Trophoblast cell (in vitro differentiated cells and primary cell): ENCODE data around the gene SLC27A2.

Experiments used
- DNase-seq, 2 donors: peaks; one replicate each; pipeline ENCODE4 v3.0.0-alpha.2; 2016
- H2AFZ ChIP-seq: 2 replicates; pipeline ENCODE4 v1.6.1; 2013; ENCODE audit warnings: low read length, moderate library complexity, mild to moderate bottlenecking; ENCODE audit not compliant: insufficient read depth, poor library complexity
- H2AK5ac ChIP-seq: 2 replicates; pipeline ENCODE4 v1.6.1; 2013; ENCODE audit warnings: mild to moderate bottlenecking, low read length
- H2BK120ac ChIP-seq: 2 replicates; pipeline ENCODE4 v1.6.1; 2013; ENCODE audit warnings: low read length, mild to moderate bottlenecking, moderate library complexity; ENCODE audit not compliant: insufficient read depth, poor library complexity
- H2BK12ac ChIP-seq: 2 replicates; pipeline ENCODE4 v1.6.1; 2013; ENCODE audit warnings: mild to moderate bottlenecking, low read length, moderate library complexity
- H2BK5ac ChIP-seq: 2 replicates; pipeline ENCODE4 v1.6.1; 2013; ENCODE audit warnings: low read length, low read depth, moderate library complexity, mild to moderate bottlenecking; ENCODE audit not compliant: poor library complexity
- H3K14ac ChIP-seq: 2 replicates; pipeline ENCODE4 v1.6.1; 2013; ENCODE audit warnings: mild to moderate bottlenecking, low read length
- H3K18ac ChIP-seq: 2 replicates; pipeline ENCODE4 v1.6.1; 2013; ENCODE audit warnings: mild to moderate bottlenecking, low read length
- H3K23ac ChIP-seq: 2 replicates; pipeline ENCODE4 v1.6.1; 2013; ENCODE audit warnings: low read length
- H3K27ac ChIP-seq: 2 replicates; pipeline ENCODE4 v1.5.1; 2013; ENCODE audit warnings: low read depth, mild to moderate bottlenecking, inconsistent platforms, low read length, moderate library complexity
- H3K27me3 ChIP-seq: 2 replicates; pipeline ENCODE4 v1.6.1; 2013; ENCODE audit warnings: inconsistent platforms, mild to moderate bottlenecking, low read length, moderate library complexity; ENCODE audit not compliant: insufficient read depth
- H3K36me3 ChIP-seq, 2 experiments: 1 replicate in 1 of 2; 2 replicates in 1 of 2; pipeline ENCODE4 v1.6.1; 2013; ENCODE audit warnings: low read length in 2 of 2, mild to moderate bottlenecking in 2 of 2, moderate library complexity in 1 of 2; ENCODE audit not compliant: insufficient read depth in 2 of 2, control insufficient read depth in 1 of 2
- H3K4ac ChIP-seq: 2 replicates; pipeline ENCODE4 v1.6.1; 2013; ENCODE audit warnings: low read depth, mild to moderate bottlenecking, low read length, moderate library complexity
- H3K4me1 ChIP-seq, 2 experiments: 1 replicate in 1 of 2; 2 replicates in 1 of 2; pipeline ENCODE4 v1.6.1; 2013; ENCODE audit warnings: low read length in 2 of 2, mild to moderate bottlenecking in 2 of 2, moderate library complexity in 1 of 2; ENCODE audit not compliant: insufficient read depth in 2 of 2, control insufficient read depth in 1 of 2
- H3K4me2 ChIP-seq: 2 replicates; pipeline ENCODE4 v1.6.1; 2013; ENCODE audit warnings: inconsistent platforms, mild to moderate bottlenecking, low read length, moderate library complexity
- H3K4me3 ChIP-seq: 2 replicates; pipeline ENCODE4 v1.5.1; 2013; ENCODE audit warnings: mild to moderate bottlenecking, low read depth, low read length, inconsistent platforms
- H3K79me1 ChIP-seq: one replicate; pipeline ENCODE4 v1.6.1; 2013; ENCODE audit warnings: low read length
- H3K79me2 ChIP-seq: 2 replicates; pipeline ENCODE4 v1.6.1; 2013; ENCODE audit warnings: low read length, mild to moderate bottlenecking; ENCODE audit not compliant: control insufficient read depth, insufficient read depth, poor library complexity
- H3K9ac ChIP-seq: 2 replicates; pipeline ENCODE4 v1.6.1; 2013; ENCODE audit warnings: mild to moderate bottlenecking, low read length
- H3K9me3 ChIP-seq: 2 replicates; pipeline ENCODE4 v1.6.1; 2013; ENCODE audit warnings: low read depth, mild to moderate bottlenecking, control low read depth, inconsistent platforms, low read length; ENCODE audit not compliant: insufficient read depth
- H4K12ac ChIP-seq: 2 replicates; pipeline ENCODE4 v1.6.1; 2013; ENCODE audit warnings: low read depth, mild to moderate bottlenecking, low read length, moderate library complexity
- H4K8ac ChIP-seq: 2 replicates; pipeline ENCODE4 v1.6.1; 2013; ENCODE audit warnings: low read depth, mild to moderate bottlenecking, low read length, moderate library complexity
- H4K91ac ChIP-seq: one replicate; pipeline ENCODE4 v1.6.1; 2013; ENCODE audit warnings: low read depth, mild to moderate bottlenecking, low read length, moderate library complexity
- WGBS: extraction: QIAGEN DNeasy Blood & Tissue Kit; methylation state at CpG from one replicate; pipeline ENCODE4 v1.1.7; 2013; ENCODE audit warnings: missing lambda C conversion rate; ENCODE audit not compliant: insufficient read length, insufficient coverage; ENCODE audit errors: extremely low coverage; 5-methylcytosine and 5-hydroxymethylcytosine counted together

SLC27A2 gene

DNA sequence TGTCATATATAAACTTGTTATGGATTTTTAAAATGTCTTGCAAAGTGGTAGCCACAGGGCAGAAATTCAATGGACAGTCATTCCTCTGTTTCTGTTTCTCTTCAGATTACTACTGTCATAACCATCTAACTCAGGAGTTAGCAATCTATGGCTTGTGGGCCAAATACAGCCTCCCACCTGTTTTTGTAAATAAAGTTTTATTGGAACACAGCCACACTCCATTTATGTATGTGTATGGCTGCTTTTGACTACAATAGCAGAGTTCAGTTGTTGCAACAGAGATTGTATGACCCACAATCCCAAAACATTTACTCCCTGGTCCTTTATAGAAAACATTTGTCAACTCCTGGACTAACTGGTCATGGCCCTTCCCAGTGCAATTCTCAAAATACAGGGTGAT is 20.0 kb downstream of the SLC27A2 start:
- H4K12ac ChIP-seq: no peak overlapping the region
- H3K23ac ChIP-seq: no peak overlapping the region
- H3K9me3 ChIP-seq: no peaks in the 10 kb centered on the region
- no peaks in the 10 kb centered on the region for H3K27me3 ChIP-seq
- no peak for DNase-seq
- H3K79me1 ChIP-seq: no peaks in the 10 kb centered on the region
- no peak overlapping the region for H3K4ac ChIP-seq
- no peak overlapping the region for H3K4me2 ChIP-seq
- no peaks in the 10 kb centered on the region for H3K4me1 ChIP-seq
- H3K18ac ChIP-seq: no peak overlapping the region
- H2AFZ ChIP-seq: no peak overlapping the region
- no peak overlapping the region for H4K8ac ChIP-seq
- H3K14ac ChIP-seq: no peak overlapping the region
- no peak overlapping the region for H4K91ac ChIP-seq
- no peak overlapping the region for H3K4me3 ChIP-seq
- H2BK5ac ChIP-seq: no peak overlapping the region
- no peak overlapping the region for H2AK5ac ChIP-seq
- no peaks in the 10 kb centered on the region for H3K79me2 ChIP-seq
- no peak overlapping the region for H3K27ac ChIP-seq
- no peaks in the 10 kb centered on the region for H3K36me3 ChIP-seq
- no peak overlapping the region for H2BK12ac ChIP-seq
- H3K9ac ChIP-seq: no peak overlapping the region
- H2BK120ac ChIP-seq: no peak overlapping the region

DNA sequence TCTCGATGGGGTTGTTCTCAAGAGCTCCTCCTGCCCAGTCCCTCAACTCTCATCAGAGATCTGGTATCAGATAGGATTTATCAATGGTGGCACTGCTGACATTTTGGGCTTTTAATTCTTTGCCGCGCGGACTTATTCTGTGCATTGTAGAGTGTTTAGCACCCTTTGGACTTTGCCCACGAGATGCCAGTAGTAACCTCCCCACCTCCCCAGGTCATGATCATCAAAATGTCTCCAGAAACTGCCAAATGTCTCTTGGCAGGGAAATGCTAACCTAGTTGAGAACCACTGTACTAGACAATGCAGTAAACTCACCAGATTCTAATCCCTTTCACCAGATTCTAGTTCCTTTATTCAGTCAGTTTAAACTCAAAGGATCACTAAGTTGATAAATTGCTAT is 24.0 kb downstream of the SLC27A2 start:
- Histone ChIP-seq H3K79me2 (peaks cover 2% of the 10 kb centered on the region), H3K79me1 (peaks cover 8% of the 10 kb centered on the region), H3K27me3 (no peaks in the 10 kb centered on the region), H3K9ac (no peak overlapping the region), H4K12ac (no peak overlapping the region), H4K8ac (no peak overlapping the region), H3K36me3 (no peaks in the 10 kb centered on the region), H3K4me2 (no peak overlapping the region), H2BK12ac (no peak overlapping the region), H3K9me3 (no peaks in the 10 kb centered on the region), H2AK5ac (no peak overlapping the region), H3K4me1 (peaks cover 12% of the 10 kb centered on the region in 2 experiments), H2BK120ac (no peak overlapping the region), H3K27ac (no peak overlapping the region), H3K14ac (no peak overlapping the region), H3K4ac (no peak overlapping the region), H2AFZ (no peak overlapping the region), H3K23ac (no peak overlapping the region), H4K91ac (no peak overlapping the region), H2BK5ac (no peak overlapping the region), H3K4me3 (no peak overlapping the region), H3K18ac (no peak overlapping the region)
- no peak for DNase-seq
- no CpG with 5 or more reads among the region's 5 CpGs for WGBS

DNA sequence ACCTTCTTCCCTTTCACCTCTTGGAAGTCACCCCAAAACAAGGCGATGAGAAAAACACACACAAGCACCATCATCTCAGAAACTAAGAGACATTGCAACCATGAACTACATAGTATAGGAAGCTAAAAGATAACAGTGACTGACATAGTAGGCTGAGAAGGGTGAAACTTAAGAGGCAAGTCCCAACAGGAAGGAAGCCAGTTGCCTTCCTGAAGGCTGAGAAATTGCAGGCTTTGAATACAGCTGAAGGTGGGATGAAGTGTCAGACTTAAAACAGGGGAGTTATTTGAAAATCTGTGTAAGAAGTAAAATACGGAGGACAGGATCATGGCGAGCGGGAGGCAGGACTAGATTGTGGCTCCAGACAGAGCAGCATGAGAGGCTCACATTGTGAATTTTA is 27.8 kb downstream of the SLC27A2 start:
- Histone ChIP-seq H3K79me1 (peaks cover 8% of the 10 kb centered on the region), H3K36me3 (no peaks in the 10 kb centered on the region), H4K91ac (peak overlapping the region; percentile 85), H3K14ac (no peak overlapping the region), H3K4me1 (peaks cover 13 to 14% of the 10 kb centered on the region in 2 experiments), H2BK120ac (peak overlapping the region; percentile 77), H2AK5ac (no peak overlapping the region), H3K27ac (peak overlapping the region; percentile 60), H3K4ac (no peak overlapping the region), H4K8ac (peak overlapping the region; percentile 65), H3K4me2 (no peak overlapping the region), H3K9ac (no peak overlapping the region), H2BK5ac (peak overlapping the region; percentile 82), H3K27me3 (no peaks in the 10 kb centered on the region), H3K4me3 (no peak overlapping the region), H3K18ac (no peak overlapping the region), H3K79me2 (peaks cover 2% of the 10 kb centered on the region), H2BK12ac (peak overlapping the region; percentile 56), H2AFZ (no peak overlapping the region), H4K12ac (no peak overlapping the region), H3K23ac (no peak overlapping the region), H3K9me3 (no peaks in the 10 kb centered on the region)
- WGBS: no CpG with 5 or more reads among the region's 4 CpGs
- DNase-seq: no peak

- peak overlapping the region; percentile 77 for H2BK120ac ChIP-seq
- no CpG with 5 or more reads among the region's 8 CpGs for WGBS
- H3K4me3 ChIP-seq: no peak overlapping the region
- no peaks in the 10 kb centered on the region for H3K36me3 ChIP-seq
- no peak overlapping the region for H4K12ac ChIP-seq
- peak overlapping the region; percentile 53 for H2AK5ac ChIP-seq
- no peaks in the 10 kb centered on the region for H3K9me3 ChIP-seq
- peaks cover 2% of the 10 kb centered on the region for H3K79me2 ChIP-seq
- no peak overlapping the region for H3K9ac ChIP-seq
- no peaks in the 10 kb centered on the region for H3K27me3 ChIP-seq
- peak overlapping the region; percentile 56 for H2BK12ac ChIP-seq
- H2BK5ac ChIP-seq: peak overlapping the region; percentile 82
- H3K18ac ChIP-seq: peak overlapping the region; percentile 48
- H3K23ac ChIP-seq: no peak overlapping the region
- peak overlapping the region; percentile 26 for H3K4me2 ChIP-seq
- peak overlapping the region; percentile 51 for H3K14ac ChIP-seq
- H2AFZ ChIP-seq: peak overlapping the region; percentile 71
- DNase-seq: no peak
- peak overlapping the region; percentile 65 for H4K8ac ChIP-seq
- H4K91ac ChIP-seq: peak overlapping the region; percentile 85
- peak overlapping the region; percentile 60 for H3K27ac ChIP-seq
- H3K79me1 ChIP-seq: peaks cover 8% of the 10 kb centered on the region
- no peak overlapping the region for H3K4ac ChIP-seq
- H3K4me1 ChIP-seq: peaks cover 13 to 14% of the 10 kb centered on the region in 2 experiments
Measured at GRCh38 chr15:50210462-50211157, 28.6 kb downstream of the SLC27A2 start.
